ENCODE results near the gene ACTR1A.
"Not testable (repeated sequence)": the region's sequence is repeated elsewhere in the genome, so short reads cannot be mapped to it uniquely, and the experiment has no call there.

The ACTR1A gene

DNA sequence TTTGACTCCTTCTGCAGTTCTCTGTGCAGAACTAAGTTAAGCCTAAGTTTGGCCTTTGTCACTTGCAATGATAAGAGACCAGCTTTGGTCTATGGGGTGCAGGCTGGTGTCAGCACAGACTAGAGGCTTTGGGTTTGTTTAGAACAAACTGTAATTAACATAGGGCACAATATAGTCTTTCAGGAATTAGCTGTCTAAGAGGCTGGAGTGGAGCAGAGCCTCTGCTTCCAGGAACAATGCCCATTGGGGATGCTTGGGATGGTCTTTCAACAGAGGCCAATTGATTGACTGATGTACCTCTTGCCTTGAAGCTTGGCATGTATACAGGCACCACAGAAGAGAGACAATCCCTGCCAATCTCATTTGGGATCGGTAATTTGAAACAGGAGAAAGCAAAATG is 6.0 kb upstream of the ACTR1A start:
- Mint-ChIP-seq H3K36me3 (ENCODE audit: insufficient read depth) (peaks cover 21% of the 10 kb centered on the region), H3K9me3 (no peaks in the 10 kb centered on the region), H3K27ac (ENCODE audit: low read depth) (no peak overlapping the region), H3K4me1 (peaks cover 34% of the 10 kb centered on the region), H3K4me3 (no peak overlapping the region), H3K27me3 (no peaks in the 10 kb centered on the region)
- DNase-seq (ENCODE audit: low spot score in 2 of 2) (no peak), ATAC-seq (replicated peaks; ENCODE audit: extremely low read depth, poor library complexity, severe bottlenecking) (no peak)

DNA sequence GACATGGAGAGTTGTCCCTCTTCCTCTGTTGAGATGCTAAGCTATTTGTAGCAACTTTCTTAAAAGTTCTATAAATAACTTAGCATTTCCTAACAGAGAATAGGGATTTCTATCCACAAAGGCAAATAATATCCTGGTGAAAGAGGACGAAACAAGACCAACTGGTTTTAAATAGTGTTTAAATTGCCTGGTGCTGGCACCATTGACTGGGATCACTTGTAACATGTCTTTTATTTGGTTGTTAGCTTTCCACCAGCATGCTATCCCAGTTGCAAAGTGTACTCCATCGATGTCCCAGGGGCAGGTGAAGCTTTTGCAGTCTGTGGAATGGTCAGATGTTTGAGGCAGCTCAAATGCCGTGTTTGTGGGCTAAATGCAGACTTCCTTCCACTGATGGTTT is 5.0 kb upstream of the ACTR1A start:
- H3K27ac Mint-ChIP-seq (ENCODE audit: low read depth): no peak overlapping the region

DNA sequence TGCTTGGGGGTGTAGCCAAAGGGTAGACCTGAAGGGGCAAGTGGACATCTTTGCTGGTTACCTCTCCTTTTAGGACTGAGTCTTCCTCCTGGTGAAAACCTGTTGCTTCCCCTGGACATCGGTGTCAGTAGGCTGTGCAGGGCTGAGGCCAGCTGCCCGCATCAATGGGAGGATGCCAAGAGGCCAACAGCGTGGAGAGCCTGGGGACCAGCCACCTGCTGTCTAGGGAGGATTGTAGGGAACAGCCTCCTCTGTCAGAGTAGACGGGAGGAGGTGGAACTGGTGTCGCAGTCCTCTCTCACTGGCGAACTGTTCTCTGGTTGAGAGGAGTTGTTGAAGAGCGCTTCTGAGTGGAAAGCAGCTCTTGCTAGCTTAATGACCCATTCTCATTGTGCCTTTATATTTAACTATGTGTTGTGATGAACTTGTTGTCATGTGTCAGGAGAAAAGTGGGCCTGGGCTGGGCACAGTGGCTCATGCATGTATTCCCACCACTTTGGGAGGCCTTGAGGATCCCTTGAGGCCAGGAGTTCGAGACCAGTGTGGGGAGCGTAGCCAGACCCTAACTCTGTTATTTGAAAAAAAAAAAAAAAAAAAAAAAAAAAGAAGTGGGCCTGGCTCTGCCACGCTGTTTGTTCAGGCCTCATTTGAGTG is 3.1 kb upstream of the ACTR1A start:
- DNase-seq (ENCODE audit: low spot score in 2 of 2): no peak
- H3K27me3 Mint-ChIP-seq: no peaks in the 10 kb centered on the region
- peaks cover 9% of the 10 kb centered on the region for H3K36me3 Mint-ChIP-seq (ENCODE audit: insufficient read depth)
- H3K4me3 Mint-ChIP-seq: no peak overlapping the region
- H3K27ac Mint-ChIP-seq (ENCODE audit: low read depth): no peak overlapping the region
- no peaks in the 10 kb centered on the region for H3K9me3 Mint-ChIP-seq
- no peak for ATAC-seq (replicated peaks; ENCODE audit: extremely low read depth, poor library complexity, severe bottlenecking)
- peaks cover 23% of the 10 kb centered on the region for H3K4me1 Mint-ChIP-seq

More for the DNA sequence above, 5.0 kb upstream of the ACTR1A start:
- peaks cover 14% of the 10 kb centered on the region for H3K36me3 Mint-ChIP-seq (ENCODE audit: insufficient read depth)
- H3K4me1 Mint-ChIP-seq: peaks cover 34% of the 10 kb centered on the region
- ATAC-seq (replicated peaks; ENCODE audit: extremely low read depth, poor library complexity, severe bottlenecking) (no peak), DNase-seq (ENCODE audit: low spot score in 2 of 2) (no peak)
- H3K4me3 Mint-ChIP-seq: no peak overlapping the region
- no peaks in the 10 kb centered on the region for H3K27me3 Mint-ChIP-seq
- no peaks in the 10 kb centered on the region for H3K9me3 Mint-ChIP-seq

DNA sequence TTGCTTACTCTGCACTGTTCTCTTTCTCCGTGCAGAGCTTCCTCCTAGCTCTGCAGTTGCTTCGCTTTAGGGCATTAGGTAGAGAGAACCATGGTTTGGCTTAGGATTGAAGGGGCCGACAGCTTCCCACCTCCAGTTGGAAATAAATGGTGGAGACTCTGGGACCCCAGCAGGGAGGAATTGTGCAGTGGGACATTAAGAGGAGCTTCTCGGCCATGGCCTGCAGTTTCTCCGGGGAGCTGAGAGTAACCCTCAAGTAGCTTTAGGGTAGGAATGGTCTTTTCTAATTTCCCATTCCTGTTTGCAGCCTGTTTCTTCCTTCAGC is 2.4 kb upstream of the ACTR1A start:
- Mint-ChIP-seq H3K4me1 (peaks cover 23% of the 10 kb centered on the region), H3K27ac (ENCODE audit: low read depth) (peak overlapping the region; percentile 92)

DNA sequence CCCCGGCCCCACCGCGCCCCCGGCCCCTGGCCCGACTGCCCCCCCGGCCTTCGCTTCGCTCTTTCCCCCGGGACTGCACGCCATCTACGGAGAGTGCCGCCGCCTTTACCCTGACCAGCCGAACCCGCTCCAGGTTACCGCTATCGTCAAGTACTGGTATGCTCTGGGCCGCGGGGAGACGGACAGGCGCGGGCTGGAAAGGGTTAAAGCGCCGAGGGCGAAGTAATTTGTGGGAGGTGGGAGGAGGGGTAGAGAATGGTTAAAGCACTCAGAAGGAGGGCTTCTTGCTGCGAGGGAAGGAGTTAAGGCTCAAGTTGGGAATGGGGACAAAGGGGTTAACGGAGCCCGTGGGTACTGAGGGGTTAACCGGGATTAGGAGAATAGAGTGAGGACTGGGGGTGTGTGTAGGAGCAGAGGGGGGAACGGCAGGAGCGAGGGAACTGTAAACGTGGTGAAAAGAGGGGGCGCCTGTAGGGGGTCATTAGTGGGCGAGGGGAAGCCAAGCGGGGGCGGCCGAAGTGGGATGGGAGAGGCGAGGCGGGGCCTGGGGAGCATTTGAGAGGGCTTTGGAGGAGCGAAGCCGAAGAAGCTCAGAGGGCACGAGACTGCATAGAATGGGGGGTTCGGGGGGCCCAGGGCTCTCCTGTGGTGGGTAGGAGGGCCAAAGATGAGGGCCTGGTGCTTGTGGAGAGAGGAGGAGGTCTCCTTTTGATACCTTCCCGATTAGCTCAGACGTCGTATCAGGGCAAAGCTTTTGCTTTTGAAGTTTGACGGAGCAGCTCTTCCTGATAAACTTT is 1.9 kb upstream of the ACTR1A start:
- H3K27me3 Mint-ChIP-seq: no peaks in the 10 kb centered on the region
- H3K4me1 Mint-ChIP-seq: peaks cover 25% of the 10 kb centered on the region
- ATAC-seq (replicated peaks; ENCODE audit: extremely low read depth, poor library complexity, severe bottlenecking) (no peak), DNase-seq (ENCODE audit: low spot score in 2 of 2) (no peak)
- H3K4me3 Mint-ChIP-seq: no peak overlapping the region
- H3K27ac Mint-ChIP-seq (ENCODE audit: low read depth): peak overlapping the region; percentile 92
- H3K36me3 Mint-ChIP-seq (ENCODE audit: insufficient read depth): peaks cover 5% of the 10 kb centered on the region
- H3K9me3 Mint-ChIP-seq: no peaks in the 10 kb centered on the region

More for the DNA sequence above, 2.4 kb upstream of the ACTR1A start:
- DNase-seq (ENCODE audit: low spot score in 2 of 2) (no peak), ATAC-seq (replicated peaks; ENCODE audit: extremely low read depth, poor library complexity, severe bottlenecking) (no peak)
- no peaks in the 10 kb centered on the region for H3K9me3 Mint-ChIP-seq
- peaks cover 9% of the 10 kb centered on the region for H3K36me3 Mint-ChIP-seq (ENCODE audit: insufficient read depth)
- H3K4me3 Mint-ChIP-seq: no peak overlapping the region
- H3K27me3 Mint-ChIP-seq: no peaks in the 10 kb centered on the region

DNA sequence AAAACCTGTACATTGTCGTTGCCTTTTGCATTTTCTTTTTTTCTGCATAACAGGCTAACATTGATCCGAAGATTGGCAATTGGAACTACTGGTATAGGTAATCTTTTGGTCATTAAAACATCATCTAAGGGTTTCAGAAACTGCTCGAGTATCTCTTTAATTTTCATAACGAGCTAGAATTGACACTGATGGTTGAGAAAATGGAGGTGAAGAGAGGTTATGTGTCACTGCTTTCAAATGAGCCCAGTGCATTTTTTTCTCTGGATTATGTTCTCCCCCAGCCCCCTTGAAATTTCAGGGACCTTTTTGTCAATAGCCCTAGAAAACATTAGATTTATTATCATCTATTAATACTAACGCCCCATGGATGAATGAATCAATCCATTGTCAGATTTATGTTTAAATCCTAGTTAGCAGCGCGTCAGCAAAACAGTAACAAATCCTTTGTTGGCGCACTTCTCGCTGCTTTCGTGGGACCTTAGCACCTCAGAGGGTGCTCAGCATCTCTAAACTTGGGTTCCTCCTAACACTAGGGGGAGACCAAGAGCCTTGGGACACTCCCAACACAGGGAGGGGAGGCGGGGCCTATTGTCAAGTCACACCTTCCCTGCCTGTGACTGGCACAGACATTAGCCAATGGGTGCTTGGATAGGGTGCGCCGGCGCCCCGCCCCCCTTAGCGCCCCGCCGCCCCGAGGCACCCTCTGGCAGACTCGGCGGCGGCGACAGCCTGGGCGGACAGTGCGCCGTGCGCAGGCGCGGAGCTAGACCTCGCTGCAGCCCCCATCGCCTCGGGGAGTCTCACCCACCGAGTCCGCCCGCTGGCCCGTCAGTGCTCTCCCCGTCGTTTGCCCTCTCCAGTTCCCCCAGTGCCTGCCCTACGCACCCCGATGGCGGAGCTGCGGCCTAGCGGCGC is 1.0 kb upstream of the ACTR1A start, which contains the start of gene SUFU:
TSS of gene SUFU (plus strand) at position 709 of the 915 bp plus-strand sequence. CDS start at position 890, 181 bp downstream.
- Mint-ChIP-seq H3K36me3 (ENCODE audit: insufficient read depth) (peaks cover 8% of the 10 kb centered on the region), H3K4me3 (no peak within 1 kb of the TSS), H3K27me3 (no peaks in the 10 kb centered on the region), H3K27ac (ENCODE audit: low read depth) (peak within 1 kb of the TSS; percentile 92), H3K4me1 (peaks cover 29% of the 10 kb centered on the region), H3K9me3 (no peaks in the 10 kb centered on the region)
- ATAC-seq (replicated peaks; ENCODE audit: extremely low read depth, poor library complexity, severe bottlenecking) (peak; percentile 61), DNase-seq (ENCODE audit: low spot score in 2 of 2) (peak; percentile 93 to 97)

DNA sequence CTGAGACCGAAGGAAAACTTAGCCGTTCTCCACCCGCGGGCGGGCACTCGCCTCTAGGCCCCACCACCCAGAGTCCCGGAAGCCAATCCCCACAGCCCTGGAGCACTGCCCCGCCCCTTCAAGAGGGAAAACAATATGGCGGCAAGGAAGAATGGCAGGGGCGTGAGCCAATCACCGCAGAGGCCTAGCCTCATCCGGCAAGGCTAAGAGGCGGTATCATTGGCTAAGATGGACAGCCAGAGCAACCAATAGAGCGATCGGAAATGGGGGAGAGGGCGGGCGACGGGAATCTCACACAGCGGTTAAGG is 529 bp downstream of the ACTR1A start:
- Mint-ChIP-seq H3K27me3 (no peaks in the 10 kb centered on the region), H3K9me3 (no peaks in the 10 kb centered on the region), H3K27ac (ENCODE audit: low read depth) (no peak overlapping the region), H3K36me3 (ENCODE audit: insufficient read depth) (peaks cover 10% of the 10 kb centered on the region), H3K4me3 (no peak overlapping the region), H3K4me1 (peaks cover 38% of the 10 kb centered on the region)
- DNase-seq (ENCODE audit: low spot score in 2 of 2) (peak in 1 of 2 donors; percentile 99), ATAC-seq (replicated peaks; ENCODE audit: extremely low read depth, poor library complexity, severe bottlenecking) (peak; percentile 78)

DNA sequence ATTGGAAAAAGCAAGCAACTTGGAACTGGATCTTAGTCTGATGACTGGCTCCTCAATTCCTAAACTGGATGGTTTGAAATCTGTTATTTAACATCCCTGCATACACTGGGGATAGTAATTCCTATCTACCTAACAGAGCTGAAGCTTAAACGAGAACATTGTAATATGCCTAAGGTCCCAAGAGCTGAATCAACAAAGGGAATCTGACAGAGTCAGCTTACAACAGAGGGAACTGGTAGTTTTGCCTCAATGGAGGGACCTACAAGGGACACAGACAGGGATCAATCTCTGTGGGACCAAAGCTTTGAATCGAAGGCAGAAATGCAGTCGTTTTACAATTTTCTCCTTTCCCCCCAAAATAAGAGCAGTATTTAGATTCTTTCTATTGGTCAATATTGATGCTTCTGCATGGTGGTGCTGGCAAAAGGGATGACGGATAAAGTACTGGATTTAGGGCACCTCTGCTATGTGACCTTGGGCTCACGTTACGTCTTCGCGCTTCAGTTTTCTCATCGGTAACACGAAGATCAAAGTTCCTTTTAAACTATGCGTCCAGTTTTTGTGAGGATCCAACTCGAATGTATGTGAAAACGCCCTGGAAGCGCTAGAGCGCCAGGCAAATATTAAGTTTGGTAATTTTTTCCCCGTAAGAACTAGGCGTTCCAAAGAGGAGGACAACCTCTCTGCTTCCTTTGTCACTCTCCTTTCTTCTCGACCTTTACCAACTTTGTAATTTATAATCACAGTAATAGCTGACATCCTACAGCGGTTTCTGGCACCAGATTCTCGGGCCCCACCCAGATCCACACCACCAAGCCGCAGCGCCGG is 1.1 kb downstream of the ACTR1A start:
- H3K4me3 Mint-ChIP-seq: no peak overlapping the region
- peaks cover 39% of the 10 kb centered on the region for H3K4me1 Mint-ChIP-seq
- DNase-seq (ENCODE audit: low spot score in 2 of 2) (no peak), ATAC-seq (replicated peaks; ENCODE audit: extremely low read depth, poor library complexity, severe bottlenecking) (no peak)
- no peaks in the 10 kb centered on the region for H3K27me3 Mint-ChIP-seq
- H3K36me3 Mint-ChIP-seq (ENCODE audit: insufficient read depth): peaks cover 15% of the 10 kb centered on the region
- H3K9me3 Mint-ChIP-seq: no peaks in the 10 kb centered on the region
- H3K27ac Mint-ChIP-seq (ENCODE audit: low read depth): no peak overlapping the region

DNA sequence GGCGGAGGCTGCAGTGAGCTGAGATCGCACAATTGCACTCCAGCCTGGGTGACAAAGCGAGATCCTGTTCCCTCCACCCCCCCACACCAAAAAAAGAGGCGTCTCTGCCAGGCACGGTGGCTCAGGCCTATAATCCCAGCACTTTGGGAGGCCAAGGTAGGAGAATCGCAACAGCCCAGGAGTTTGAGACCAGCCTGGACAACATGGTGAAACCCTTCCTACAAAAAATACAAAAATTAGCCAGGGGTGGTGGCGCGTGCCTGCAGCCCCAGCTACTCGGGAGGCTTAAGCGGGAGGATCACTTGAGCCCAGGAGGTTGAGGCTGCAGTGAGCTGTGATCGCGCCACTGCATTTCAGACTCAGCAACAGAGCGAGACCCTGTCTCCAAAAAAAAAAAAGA is 1.8 kb downstream of the ACTR1A start:
- DNase-seq (ENCODE audit: low spot score in 2 of 2); H3K4me3 Mint-ChIP-seq; H3K9me3 Mint-ChIP-seq; ATAC-seq (replicated peaks; ENCODE audit: extremely low read depth, poor library complexity, severe bottlenecking); H3K27me3 Mint-ChIP-seq; H3K27ac Mint-ChIP-seq (ENCODE audit: low read depth): not testable (repeated sequence)
- Mint-ChIP-seq H3K36me3 (ENCODE audit: insufficient read depth) (peaks cover 18% of the 10 kb centered on the region), H3K4me1 (peaks cover 39% of the 10 kb centered on the region)

DNA sequence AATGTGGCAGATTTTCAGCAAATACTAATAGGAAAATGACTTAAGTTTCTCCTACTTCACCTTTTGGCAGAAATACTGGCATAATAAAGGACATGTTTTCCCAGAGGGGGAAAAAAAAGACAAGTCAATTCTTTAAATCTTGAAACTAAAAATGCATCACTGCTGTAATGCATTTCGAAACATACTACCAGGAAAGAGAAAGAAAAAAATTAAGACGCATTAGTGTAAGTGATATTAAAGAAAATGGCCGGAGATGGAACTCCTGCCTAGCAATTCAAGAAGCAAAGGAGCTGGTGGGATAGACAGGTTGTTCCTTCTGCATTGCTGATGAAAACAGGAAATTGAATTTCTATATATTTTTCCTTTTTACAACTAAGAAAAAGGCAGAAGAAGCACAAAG is 3.2 kb downstream of the ACTR1A start:
- Mint-ChIP-seq H3K4me3 (no peak overlapping the region), H3K27me3 (no peaks in the 10 kb centered on the region), H3K27ac (ENCODE audit: low read depth) (no peak overlapping the region)

DNA sequence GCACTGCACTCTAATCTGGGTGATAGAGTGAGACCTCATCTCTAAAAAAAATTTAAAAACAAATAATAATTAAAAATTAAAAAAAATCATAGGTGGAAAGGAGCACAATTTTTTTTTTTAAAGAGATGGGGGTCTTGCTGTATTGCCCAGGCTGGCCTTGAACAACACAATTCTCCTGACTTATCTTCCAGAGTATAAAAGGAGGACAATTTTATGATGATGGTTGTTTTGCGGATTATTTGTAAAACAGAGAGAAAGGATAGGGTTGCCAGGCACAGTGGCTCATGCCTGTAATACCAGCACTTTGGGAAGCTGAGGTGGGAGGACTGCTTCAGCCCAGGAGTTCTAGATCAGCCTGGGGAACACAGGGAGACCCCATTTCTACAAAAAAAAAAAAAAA is 5.0 kb downstream of the ACTR1A start:
- Mint-ChIP-seq H3K36me3 (ENCODE audit: insufficient read depth) (peaks cover 16% of the 10 kb centered on the region), H3K27me3 (no peaks in the 10 kb centered on the region), H3K4me1 (peaks cover 35% of the 10 kb centered on the region), H3K27ac (ENCODE audit: low read depth) (no peak overlapping the region), H3K4me3 (no peak overlapping the region), H3K9me3 (no peaks in the 10 kb centered on the region)
- ATAC-seq (replicated peaks; ENCODE audit: extremely low read depth, poor library complexity, severe bottlenecking) (no peak), DNase-seq (ENCODE audit: low spot score in 2 of 2) (no peak)

More for the DNA sequence above, 3.2 kb downstream of the ACTR1A start:
- Mint-ChIP-seq H3K36me3 (ENCODE audit: insufficient read depth) (peaks cover 16% of the 10 kb centered on the region), H3K4me1 (peaks cover 27% of the 10 kb centered on the region), H3K9me3 (no peaks in the 10 kb centered on the region)
- DNase-seq (ENCODE audit: low spot score in 2 of 2): no peak
- ATAC-seq (replicated peaks; ENCODE audit: extremely low read depth, poor library complexity, severe bottlenecking): no peak

DNA sequence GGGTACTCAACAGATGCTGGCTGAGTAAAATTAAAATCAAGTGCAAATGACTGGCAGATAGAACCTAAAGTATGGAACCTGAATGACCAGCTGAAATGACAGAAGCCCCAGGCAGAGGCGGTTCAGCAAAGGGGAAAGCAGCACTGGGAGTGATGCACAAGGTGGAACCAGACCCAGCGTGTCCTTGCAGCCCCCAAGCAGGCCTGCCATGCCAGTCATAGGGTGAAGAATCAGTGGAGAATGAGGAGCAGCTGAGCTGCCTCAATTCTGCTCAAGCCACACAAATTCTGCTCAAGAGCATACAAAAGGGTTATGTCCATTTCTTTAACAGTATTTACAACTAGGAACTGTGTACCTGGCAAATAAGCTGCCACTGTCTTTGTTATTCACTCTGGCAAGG is 8.7 kb downstream of the ACTR1A start:
- H3K4me3 Mint-ChIP-seq: no peak overlapping the region
- no peak overlapping the region for H3K27ac Mint-ChIP-seq (ENCODE audit: low read depth)
- H3K4me1 Mint-ChIP-seq: peaks cover 32% of the 10 kb centered on the region
- no peak for DNase-seq (ENCODE audit: low spot score in 2 of 2)
- no peaks in the 10 kb centered on the region for H3K9me3 Mint-ChIP-seq
- ATAC-seq (replicated peaks; ENCODE audit: extremely low read depth, poor library complexity, severe bottlenecking): no peak
- no peaks in the 10 kb centered on the region for H3K27me3 Mint-ChIP-seq
- peaks cover 36% of the 10 kb centered on the region for H3K36me3 Mint-ChIP-seq (ENCODE audit: insufficient read depth)

Data from central memory CD8-positive, alpha-beta T cell (primary cell).